ENCODE measurements around the gene TSPAN5. TPM values are rescaled to one million over a fixed set of nuclear protein-coding genes. Genes with fewer than 3 reads are reported as not detected.

TSPAN5 gene
- total and polyA plus RNA-seq, 2 experiments from 2014 or later = 22.4 to 35.9 TPM

- H3K4me1 ChIP-seq (ENCODE audit: insufficient read depth) = peaks cover 9% of the 10 kb centered on the region
- no peak overlapping the region for H3K27ac ChIP-seq
- no peak overlapping the region for H2AFZ ChIP-seq
- no peaks in the 10 kb centered on the region for H4K20me1 ChIP-seq (ENCODE audit: insufficient read depth, poor library complexity, severe bottlenecking)
- no peaks in the 10 kb centered on the region for H3K9me3 ChIP-seq (ENCODE audit: low read depth)
- H3K79me2 ChIP-seq = peaks cover 49% of the 10 kb centered on the region
- no peaks in the 10 kb centered on the region for H3K27me3 ChIP-seq
- 93% methylated on average over 6 of the region's 6 CpGs for whole genome bisulfite sequencing (ENCODE audit: low lambda C conversion rate, missing lambda C conversion rate)
- H3K9me2 ChIP-seq (replicated peaks; ENCODE audit: insufficient read depth) = no peaks in the 10 kb centered on the region
- no peaks in the 10 kb centered on the region for H3K36me3 ChIP-seq (replicated peaks; ENCODE audit: insufficient read depth, low read depth)
- no peak for DNase-seq (ENCODE audit: low spot score)
- no peak overlapping the region for H3K4me3 ChIP-seq
- no peak overlapping the region for H3K4me2 ChIP-seq
- no peak for TF ChIP-seq EZH2phosphoT487 (IDR thresholded peaks at IDR 0.05; ENCODE audit: low read depth, severe bottlenecking, unreplicated experiment)
- TF ChIP-seq, protein P1, sequence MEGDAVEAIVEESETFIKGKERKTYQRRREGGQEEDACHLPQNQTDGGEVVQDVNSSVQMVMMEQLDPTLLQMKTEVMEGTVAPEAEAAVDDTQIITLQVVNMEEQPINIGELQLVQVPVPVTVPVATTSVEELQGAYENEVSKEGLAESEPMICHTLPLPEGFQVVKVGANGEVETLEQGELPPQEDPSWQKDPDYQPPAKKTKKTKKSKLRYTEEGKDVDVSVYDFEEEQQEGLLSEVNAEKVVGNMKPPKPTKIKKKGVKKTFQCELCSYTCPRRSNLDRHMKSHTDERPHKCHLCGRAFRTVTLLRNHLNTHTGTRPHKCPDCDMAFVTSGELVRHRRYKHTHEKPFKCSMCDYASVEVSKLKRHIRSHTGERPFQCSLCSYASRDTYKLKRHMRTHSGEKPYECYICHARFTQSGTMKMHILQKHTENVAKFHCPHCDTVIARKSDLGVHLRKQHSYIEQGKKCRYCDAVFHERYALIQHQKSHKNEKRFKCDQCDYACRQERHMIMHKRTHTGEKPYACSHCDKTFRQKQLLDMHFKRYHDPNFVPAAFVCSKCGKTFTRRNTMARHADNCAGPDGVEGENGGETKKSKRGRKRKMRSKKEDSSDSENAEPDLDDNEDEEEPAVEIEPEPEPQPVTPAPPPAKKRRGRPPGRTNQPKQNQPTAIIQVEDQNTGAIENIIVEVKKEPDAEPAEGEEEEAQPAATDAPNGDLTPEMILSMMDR (IDR thresholded peaks at IDR 0.05; ENCODE audit: poor library complexity) = no peak
- no peak for TF ChIP-seq EZH2 (IDR thresholded peaks at IDR 0.05; ENCODE audit: borderline replicate concordance)
Measured at GRCh38 chr4:98610431-98610830, 48.0 kb downstream of the TSPAN5 start.

GRCh38 chr4:98609934-98610333, 48.5 kb downstream of the TSPAN5 start:
- WGBS (ENCODE audit: low lambda C conversion rate, missing lambda C conversion rate) = 77% methylated on average over 5 of the region's 5 CpGs
- DNase-seq (ENCODE audit: low spot score) = no peak
- H3K9me3 ChIP-seq (ENCODE audit: low read depth) = no peaks in the 10 kb centered on the region
- H3K27me3 ChIP-seq = no peaks in the 10 kb centered on the region
- TF ChIP-seq, protein P1 (IDR thresholded peaks at IDR 0.05; ENCODE audit: poor library complexity) = no peak
- TF ChIP-seq EZH2phosphoT487 (IDR thresholded peaks at IDR 0.05; ENCODE audit: low read depth, severe bottlenecking, unreplicated experiment) = no peak
- TF ChIP-seq EZH2 (IDR thresholded peaks at IDR 0.05; ENCODE audit: borderline replicate concordance) = no peak
- peaks cover 47% of the 10 kb centered on the region for H3K79me2 ChIP-seq
- peaks cover 9% of the 10 kb centered on the region for H3K4me1 ChIP-seq (ENCODE audit: insufficient read depth)
- H3K4me2 ChIP-seq = no peak overlapping the region
- no peak overlapping the region for H3K27ac ChIP-seq
- no peak overlapping the region for H3K4me3 ChIP-seq
- no peaks in the 10 kb centered on the region for H3K9me2 ChIP-seq (replicated peaks; ENCODE audit: insufficient read depth)
- H4K20me1 ChIP-seq (ENCODE audit: insufficient read depth, poor library complexity, severe bottlenecking) = no peaks in the 10 kb centered on the region
- no peak overlapping the region for H2AFZ ChIP-seq
- H3K36me3 ChIP-seq (replicated peaks; ENCODE audit: insufficient read depth, low read depth) = no peaks in the 10 kb centered on the region

DNA sequence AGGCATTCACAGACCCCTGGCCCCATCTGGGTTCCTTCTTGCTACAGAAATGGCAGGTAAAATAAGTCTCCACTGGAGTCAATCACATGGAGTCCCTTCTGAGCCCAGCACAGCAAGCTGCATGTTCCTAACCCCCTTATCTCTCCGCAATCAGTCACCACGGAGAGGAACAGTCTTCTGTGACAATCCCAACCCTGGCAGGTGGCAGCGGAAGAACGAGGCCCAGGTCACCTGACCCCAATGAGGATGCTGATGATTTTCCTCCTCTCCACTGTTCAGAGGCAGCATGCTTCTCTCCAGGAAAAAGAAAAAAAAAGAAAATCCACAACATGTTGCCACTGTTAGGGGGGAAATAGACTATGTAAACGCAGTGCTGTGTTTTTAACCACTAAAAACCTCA, 50.1 kb downstream of the TSPAN5 start:
- DNase-seq (ENCODE audit: low spot score) = no peak
- Histone ChIP-seq H3K4me2 (no peak overlapping the region), H2AFZ (no peak overlapping the region), H3K9me2 (replicated peaks; ENCODE audit: insufficient read depth) (no peaks in the 10 kb centered on the region), H3K36me3 (replicated peaks; ENCODE audit: insufficient read depth, low read depth) (no peaks in the 10 kb centered on the region), H3K4me3 (no peak overlapping the region), H3K4me1 (ENCODE audit: insufficient read depth) (peaks cover 9% of the 10 kb centered on the region), H3K27me3 (no peaks in the 10 kb centered on the region), H3K27ac (no peak overlapping the region), H3K79me2 (peaks cover 50% of the 10 kb centered on the region), H3K9me3 (ENCODE audit: low read depth) (no peaks in the 10 kb centered on the region), H4K20me1 (ENCODE audit: insufficient read depth, poor library complexity, severe bottlenecking) (no peaks in the 10 kb centered on the region)
- no peak for TF ChIP-seq EZH2phosphoT487 (IDR thresholded peaks at IDR 0.05; ENCODE audit: low read depth, severe bottlenecking, unreplicated experiment)
- no peak for TF ChIP-seq EZH2 (IDR thresholded peaks at IDR 0.05; ENCODE audit: borderline replicate concordance)
- TF ChIP-seq, protein P1 (IDR thresholded peaks at IDR 0.05; ENCODE audit: poor library complexity) = no peak
- WGBS (ENCODE audit: low lambda C conversion rate, missing lambda C conversion rate) = 63% methylated on average over 5 of the region's 5 CpGs

- TF ChIP-seq EZH2phosphoT487 (IDR thresholded peaks at IDR 0.05; ENCODE audit: low read depth, severe bottlenecking, unreplicated experiment) (no peak), EZH2 (IDR thresholded peaks at IDR 0.05; ENCODE audit: borderline replicate concordance) (no peak)
- TF ChIP-seq, protein P1 (IDR thresholded peaks at IDR 0.05; ENCODE audit: poor library complexity) = no peak
- no peak overlapping the region for H3K4me3 ChIP-seq
- H3K9me2 ChIP-seq (replicated peaks; ENCODE audit: insufficient read depth) = no peaks in the 10 kb centered on the region
- 71% methylated on average over 6 of the region's 6 CpGs for WGBS (ENCODE audit: low lambda C conversion rate, missing lambda C conversion rate)
- peaks cover 9% of the 10 kb centered on the region for H3K4me1 ChIP-seq (ENCODE audit: insufficient read depth)
- H2AFZ ChIP-seq = no peak overlapping the region
- no peaks in the 10 kb centered on the region for H4K20me1 ChIP-seq (ENCODE audit: insufficient read depth, poor library complexity, severe bottlenecking)
- no peak overlapping the region for H3K27ac ChIP-seq
- H3K9me3 ChIP-seq (ENCODE audit: low read depth) = no peaks in the 10 kb centered on the region
- H3K27me3 ChIP-seq = no peaks in the 10 kb centered on the region
- peaks cover 57% of the 10 kb centered on the region for H3K79me2 ChIP-seq
- H3K4me2 ChIP-seq = no peak overlapping the region
- no peak for DNase-seq (ENCODE audit: low spot score)
- H3K36me3 ChIP-seq (replicated peaks; ENCODE audit: insufficient read depth, low read depth) = no peaks in the 10 kb centered on the region
Measured at GRCh38 chr4:98606894-98607293, 51.5 kb downstream of the TSPAN5 start.

Data from hepatocyte (in vitro differentiated cells).